H9 (cell line): ENCODE results near the gene RAET1L. TPM values are rescaled to one million over a fixed set of nuclear protein-coding genes. Genes with fewer than 3 reads are reported as not detected.

Experiments used
- DNase-seq: peaks from one replicate; pipeline ENCODE4 v3.0.0-alpha.2; 2017
- H2AFZ ChIP-seq: one replicate; pipeline ENCODE4 v1.6.1; 2013; ENCODE audit warnings: mild to moderate bottlenecking, low read length, control low read depth, moderate library complexity
- H2AK5ac ChIP-seq: 2 replicates; pipeline ENCODE4 v1.6.1; 2013; ENCODE audit warnings: low read length, control low read depth, mixed read lengths; ENCODE audit not compliant: insufficient read length
- H2BK120ac ChIP-seq: one replicate; pipeline ENCODE4 v1.6.1; 2013; ENCODE audit warnings: low read depth, mild to moderate bottlenecking, low read length, control low read depth, inconsistent platforms; ENCODE audit not compliant: poor library complexity, severe bottlenecking
- H2BK12ac ChIP-seq: 2 replicates; pipeline ENCODE4 v1.6.1; 2013; ENCODE audit warnings: low read length, control low read depth, mixed read lengths, low read depth; ENCODE audit not compliant: insufficient read length
- H2BK15ac ChIP-seq: 2 replicates; pipeline ENCODE4 v1.6.1; 2013; ENCODE audit warnings: low read depth, low read length, control low read depth
- H2BK20ac ChIP-seq: one replicate; pipeline ENCODE4 v1.6.1; 2013; ENCODE audit warnings: low read depth, mild to moderate bottlenecking, low read length, control low read depth, inconsistent platforms; ENCODE audit not compliant: poor library complexity, severe bottlenecking
- H2BK5ac ChIP-seq: 2 replicates; pipeline ENCODE4 v1.6.1; 2013; ENCODE audit warnings: low read length, control low read depth, mixed read lengths; ENCODE audit not compliant: insufficient read length
- H3K14ac ChIP-seq: 2 replicates; pipeline ENCODE4 v1.6.1; 2013; ENCODE audit warnings: low read length, control low read depth; ENCODE audit not compliant: insufficient read depth
- H3K18ac ChIP-seq: 2 replicates; pipeline ENCODE4 v1.6.1; 2013; ENCODE audit warnings: low read depth, mild to moderate bottlenecking, mixed read lengths, low read length, control low read depth; ENCODE audit not compliant: insufficient read length
- H3K23ac ChIP-seq: 2 replicates; pipeline ENCODE4 v1.6.1; 2013; ENCODE audit warnings: low read length, control low read depth, mixed read lengths, low read depth; ENCODE audit not compliant: insufficient read length
- H3K23me2 ChIP-seq: 2 replicates; pipeline ENCODE4 v1.6.1; 2013; ENCODE audit warnings: low read depth, mild to moderate bottlenecking, mixed read lengths, low read length, control low read depth; ENCODE audit not compliant: insufficient read length, poor library complexity, severe bottlenecking
- H3K27ac ChIP-seq: 2 replicates; pipeline ENCODE4 v1.5.1; 2013; ENCODE audit warnings: low read length, control low read depth, mixed read lengths, low read depth; ENCODE audit not compliant: insufficient read length
- H3K27me3 ChIP-seq: 2 replicates; pipeline ENCODE4 v1.6.1; 2013; ENCODE audit warnings: low read length, control low read depth, inconsistent platforms; ENCODE audit not compliant: insufficient read depth
- H3K4ac ChIP-seq: 2 replicates; pipeline ENCODE4 v1.6.1; 2013; ENCODE audit warnings: low read depth, mild to moderate bottlenecking, control low read depth, inconsistent platforms, low read length, moderate library complexity
- H3K4me1 ChIP-seq: 2 replicates; pipeline ENCODE4 v1.6.1; 2013; ENCODE audit warnings: low read length, control low read depth, inconsistent platforms; ENCODE audit not compliant: insufficient read depth
- H3K4me2 ChIP-seq: 2 replicates; pipeline ENCODE4 v1.6.1; 2013; ENCODE audit warnings: low read length, control low read depth, mixed read lengths; ENCODE audit not compliant: insufficient read length, insufficient read depth
- H3K56ac ChIP-seq: 2 replicates; pipeline ENCODE4 v1.6.1; 2013; ENCODE audit warnings: low read depth, mild to moderate bottlenecking, mixed read lengths, low read length, control low read depth; ENCODE audit not compliant: insufficient read length
- H3K79me1 ChIP-seq: 2 replicates; pipeline ENCODE4 v1.6.1; 2013; ENCODE audit warnings: low read depth, mild to moderate bottlenecking, moderate library complexity, low read length, control low read depth, inconsistent platforms; ENCODE audit not compliant: insufficient read depth, poor library complexity, severe bottlenecking
- H3K79me2 ChIP-seq: 2 replicates; pipeline ENCODE4 v1.6.1; 2013; ENCODE audit warnings: low read length, control low read depth, inconsistent platforms; ENCODE audit not compliant: insufficient read depth
- H3K9ac ChIP-seq: 2 replicates; pipeline ENCODE4 v1.6.1; 2013; ENCODE audit warnings: low read length, control low read depth, mixed read lengths; ENCODE audit not compliant: insufficient read length; ENCODE audit errors: extremely low read depth
- H3K9me3 ChIP-seq: one replicate; pipeline ENCODE4 v1.6.1; 2013; ENCODE audit warnings: low read depth, low read length, inconsistent platforms; ENCODE audit not compliant: control insufficient read depth
- H3T11ph ChIP-seq: one replicate; pipeline ENCODE4 v1.6.1; 2013; ENCODE audit warnings: mild to moderate bottlenecking, low read length, control low read depth, inconsistent platforms
- H4K20me1 ChIP-seq: one replicate; pipeline ENCODE4 v1.6.1; 2013; ENCODE audit not compliant: control insufficient read depth, insufficient read length, insufficient read depth
- H4K5ac ChIP-seq: 2 replicates; pipeline ENCODE4 v1.6.1; 2013; ENCODE audit warnings: low read depth, mild to moderate bottlenecking, mixed read lengths, low read length, control low read depth; ENCODE audit not compliant: insufficient read length
- H4K8ac ChIP-seq: replicated peaks from 2 replicates; pipeline ENCODE4 v1.6.1; 2013; ENCODE audit warnings: low read length, control low read depth, mixed read lengths, low read depth; ENCODE audit not compliant: insufficient read length
- H4K91ac ChIP-seq: 2 replicates; pipeline ENCODE4 v1.6.1; 2013; ENCODE audit warnings: low read depth, mild to moderate bottlenecking, moderate library complexity, mixed read lengths, low read length, control low read depth; ENCODE audit not compliant: insufficient read length
- H3K27ac Mint-ChIP-seq, 3 experiments: 2 replicates in 2 of 3; 3 replicates in 1 of 3; pipeline ENCODE4 v1.8.0; 2020 to 2021; ENCODE audit warnings: mixed read lengths in 3 of 3, mild to moderate bottlenecking in 1 of 3, moderate library complexity in 1 of 3
- H3K27me3 Mint-ChIP-seq: 2 replicates; pipeline ENCODE4 v1.8.0; 2021; ENCODE audit warnings: low read depth, mild to moderate bottlenecking, moderate library complexity, mixed read lengths
- H3K36me3 Mint-ChIP-seq, 3 experiments: 2 replicates in 2 of 3; 3 replicates in 1 of 3; pipeline ENCODE4 v1.8.0; 2020 to 2021; ENCODE audit warnings: low read depth in 3 of 3, mixed read lengths in 3 of 3; ENCODE audit not compliant: insufficient read depth in 1 of 3
- H3K4me1 Mint-ChIP-seq, 2 experiments: 2 replicates each; pipeline ENCODE4 v1.8.0; 2020; ENCODE audit warnings: mixed read lengths in 2 of 2
- H3K4me3 Mint-ChIP-seq, 2 experiments: 2 replicates in 1 of 2; 3 replicates in 1 of 2; pipeline ENCODE4 v1.8.0; 2020 to 2021; ENCODE audit warnings: mild to moderate bottlenecking in 2 of 2, mixed read lengths in 2 of 2, moderate library complexity in 1 of 2
- H3K9me3 Mint-ChIP-seq, 2 experiments: 2 replicates in 1 of 2; 3 replicates in 1 of 2; pipeline ENCODE4 v1.8.0; 2020; ENCODE audit warnings: mild to moderate bottlenecking in 2 of 2, mixed read lengths in 2 of 2, moderate library complexity in 1 of 2
- WGBS: extraction: QIAGEN DNeasy Blood & Tissue Kit; methylation state at CpG from one replicate; pipeline ENCODE4 v1.1.7; 2013; ENCODE audit warnings: missing lambda C conversion rate, low lambda C conversion rate, mixed read lengths; ENCODE audit not compliant: insufficient read length; ENCODE audit errors: extremely low coverage; 5-methylcytosine and 5-hydroxymethylcytosine counted together
- total RNA-seq: library from RNA; stranded (reverse); gene quantifications from 2 replicates; pipeline ENCODE4 v1.2.1, GENCODE V29; 2021
- TF ChIP-seq, protein P1 (sequence below): fragments of 200-600 bp; sonication (generic); conservative IDR thresholded peaks from 3 replicates; pipeline ENCODE4 v1.8.0; 2021; ENCODE audit warnings: antibody characterized with exemption, mild to moderate bottlenecking

RAET1L gene
- total RNA-seq, 1 experiment from 2014 or later = not detected

DNA sequence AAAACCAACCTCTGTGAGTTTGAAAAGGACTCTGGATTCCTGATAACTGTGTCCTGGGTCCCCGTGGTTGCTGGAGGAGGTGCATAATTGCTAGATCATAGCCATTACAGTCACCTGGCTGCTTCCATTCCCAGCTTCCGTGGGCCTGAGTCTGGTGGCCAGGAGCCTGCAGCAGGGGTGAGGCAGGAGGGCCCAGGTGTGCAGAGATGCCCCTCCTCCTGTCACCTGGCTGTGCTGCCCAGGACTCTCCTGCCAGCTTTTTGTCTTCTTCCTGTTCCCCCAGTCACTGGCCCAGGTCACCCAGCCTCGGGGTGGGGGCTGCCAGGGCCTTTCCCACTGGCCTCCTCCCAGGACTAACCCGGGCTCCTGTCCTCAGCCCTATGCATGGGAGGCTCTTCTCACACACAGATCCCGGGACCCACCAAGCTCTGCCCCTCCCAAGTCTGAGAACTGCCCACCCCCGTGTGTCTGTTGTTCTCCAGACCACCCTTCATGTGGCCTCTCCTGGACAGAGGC, 30.0 kb downstream of the RAET1L start:
- Mint-ChIP-seq H3K9me3 (peaks cover 0 to 3% of the 10 kb centered on the region in 2 experiments; a peak in 3 of 5 replicates), H3K36me3 (peaks cover 0 to 12% (median 0%) of the 10 kb centered on the region in 3 experiments; a peak in 3 of 7 replicates), H3K27ac (no peak overlapping the region; a peak in 1 of 7 replicates), H3K27me3 (peaks cover 63% of the 10 kb centered on the region), H3K4me1 (peaks cover 10 to 14% of the 10 kb centered on the region in 2 experiments), H3K4me3 (no peak overlapping the region)
- no peak overlapping the region for H3K27ac ChIP-seq
- H4K5ac ChIP-seq = no peak overlapping the region
- no peak overlapping the region for H3K9ac ChIP-seq
- no peak overlapping the region for H4K91ac ChIP-seq
- H3K4me1 ChIP-seq = no peaks in the 10 kb centered on the region
- H3K79me1 ChIP-seq = no peaks in the 10 kb centered on the region
- TF ChIP-seq, protein P1, sequence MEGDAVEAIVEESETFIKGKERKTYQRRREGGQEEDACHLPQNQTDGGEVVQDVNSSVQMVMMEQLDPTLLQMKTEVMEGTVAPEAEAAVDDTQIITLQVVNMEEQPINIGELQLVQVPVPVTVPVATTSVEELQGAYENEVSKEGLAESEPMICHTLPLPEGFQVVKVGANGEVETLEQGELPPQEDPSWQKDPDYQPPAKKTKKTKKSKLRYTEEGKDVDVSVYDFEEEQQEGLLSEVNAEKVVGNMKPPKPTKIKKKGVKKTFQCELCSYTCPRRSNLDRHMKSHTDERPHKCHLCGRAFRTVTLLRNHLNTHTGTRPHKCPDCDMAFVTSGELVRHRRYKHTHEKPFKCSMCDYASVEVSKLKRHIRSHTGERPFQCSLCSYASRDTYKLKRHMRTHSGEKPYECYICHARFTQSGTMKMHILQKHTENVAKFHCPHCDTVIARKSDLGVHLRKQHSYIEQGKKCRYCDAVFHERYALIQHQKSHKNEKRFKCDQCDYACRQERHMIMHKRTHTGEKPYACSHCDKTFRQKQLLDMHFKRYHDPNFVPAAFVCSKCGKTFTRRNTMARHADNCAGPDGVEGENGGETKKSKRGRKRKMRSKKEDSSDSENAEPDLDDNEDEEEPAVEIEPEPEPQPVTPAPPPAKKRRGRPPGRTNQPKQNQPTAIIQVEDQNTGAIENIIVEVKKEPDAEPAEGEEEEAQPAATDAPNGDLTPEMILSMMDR = no peak
- no CpG with 5 or more reads among the region's 6 CpGs for WGBS
- no peaks in the 10 kb centered on the region for H4K20me1 ChIP-seq
- H2BK20ac ChIP-seq = no peak overlapping the region
- no peak overlapping the region for H2AFZ ChIP-seq
- H2BK12ac ChIP-seq = no peak overlapping the region
- H3K14ac ChIP-seq = no peak overlapping the region
- no peak overlapping the region for H2BK120ac ChIP-seq
- no peak overlapping the region for H3K18ac ChIP-seq
- H3K23me2 ChIP-seq = peaks cover 5% of the 10 kb centered on the region
- H3K79me2 ChIP-seq = no peaks in the 10 kb centered on the region
- H3K23ac ChIP-seq = no peak overlapping the region
- H3K4ac ChIP-seq = no peak overlapping the region
- DNase-seq = no peak
- H2BK5ac ChIP-seq = no peak overlapping the region
- H2BK15ac ChIP-seq = no peak overlapping the region
- H3K4me2 ChIP-seq = no peak overlapping the region
- H2AK5ac ChIP-seq = no peak overlapping the region
- no peak overlapping the region for H3K56ac ChIP-seq
- no peaks in the 10 kb centered on the region for H3K9me3 ChIP-seq
- H3T11ph ChIP-seq = no peak overlapping the region
- H4K8ac ChIP-seq = no peak overlapping the region
- H3K27me3 ChIP-seq = peaks cover 44% of the 10 kb centered on the region
